HG03575 (cell line): ENCODE measurements around the gene NLRP10.

Experiments used
- ATAC-seq: cut with Tn5 transposase; IDR thresholded peaks from one replicate; pipeline ENCODE4 v1.9.1; 2021; ENCODE audit not compliant: unreplicated experiment, insufficient number of reproducible peaks, low FRiP score; ENCODE audit errors: extremely low read depth

The NLRP10 gene

GRCh38 chr11:7981619-7982157 is 16.4 kb upstream of the NLRP10 start:
- no peak for ATAC-seq

DNA sequence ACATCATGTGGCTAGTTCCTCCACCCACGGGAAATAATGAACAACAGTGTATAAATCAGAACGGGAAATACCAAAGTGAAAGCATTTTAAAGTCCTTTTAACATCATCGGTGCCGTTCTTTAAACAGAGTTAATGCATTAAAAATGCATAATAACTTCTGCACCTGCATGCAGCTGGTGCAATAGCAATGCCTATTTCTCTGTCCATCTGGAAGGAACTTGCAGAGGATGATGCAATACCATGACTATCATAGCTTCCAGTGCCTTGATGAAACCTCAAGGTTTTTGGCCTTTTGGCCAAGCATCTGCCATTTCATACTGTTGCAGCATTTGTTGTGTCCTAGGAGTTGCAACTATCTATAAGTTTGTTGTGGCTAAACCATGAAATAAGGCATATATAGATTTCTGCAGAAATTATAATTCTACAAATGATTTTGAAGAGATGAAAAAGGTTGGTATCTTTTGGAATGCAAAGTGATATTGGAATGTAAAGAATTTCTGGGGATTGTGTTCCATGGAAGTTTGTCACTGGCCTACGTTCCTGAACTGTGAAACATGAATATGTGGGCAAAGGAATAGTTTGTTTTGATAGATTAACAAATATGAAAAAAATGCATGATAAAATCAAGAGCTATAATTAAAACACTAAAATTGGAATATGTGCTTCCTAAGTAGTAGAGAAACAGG is 12.1 kb upstream of the NLRP10 start:
- no peak for ATAC-seq

GRCh38 chr11:7974668-7975067 is 9.4 kb upstream of the NLRP10 start:
- no peak for ATAC-seq

DNA sequence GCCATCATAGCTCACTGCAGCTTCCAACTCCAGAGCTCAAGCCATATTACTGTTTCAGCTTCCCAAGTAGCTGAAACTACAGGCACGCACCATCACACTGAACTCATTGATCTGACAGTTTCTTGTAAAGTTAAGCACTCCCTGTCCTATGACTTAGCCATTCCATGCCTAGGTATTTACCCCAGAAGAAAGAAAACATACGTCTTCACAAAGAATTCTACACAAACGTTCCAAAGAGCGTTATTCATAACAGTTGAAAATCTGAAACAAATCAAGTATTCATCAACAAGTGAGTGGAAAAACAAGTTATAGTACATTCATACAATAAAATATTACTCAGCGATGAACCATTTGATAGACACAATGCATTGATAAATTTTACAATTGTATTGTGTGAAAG is 7.8 kb upstream of the NLRP10 start:
- no peak for ATAC-seq

DNA sequence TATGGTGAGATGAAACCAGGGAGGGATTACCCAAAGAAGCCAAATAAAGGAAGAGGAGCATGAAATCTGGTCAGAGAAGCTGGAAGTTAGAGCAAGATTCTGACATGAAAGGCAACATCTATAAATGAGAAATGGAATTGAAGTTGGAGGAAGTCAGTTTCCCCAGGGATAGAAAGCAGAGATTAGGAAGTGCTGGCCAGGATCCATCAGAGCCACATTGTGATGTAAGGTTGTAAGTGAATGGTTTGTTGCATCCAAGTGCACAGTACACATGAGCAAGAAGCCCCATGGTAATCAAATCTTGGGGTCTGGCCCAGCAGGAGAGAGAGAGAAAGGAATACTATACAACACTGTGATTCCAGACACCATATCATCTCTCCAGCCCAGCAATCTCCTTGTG is 6.6 kb upstream of the NLRP10 start:
- ATAC-seq, result no peak

DNA sequence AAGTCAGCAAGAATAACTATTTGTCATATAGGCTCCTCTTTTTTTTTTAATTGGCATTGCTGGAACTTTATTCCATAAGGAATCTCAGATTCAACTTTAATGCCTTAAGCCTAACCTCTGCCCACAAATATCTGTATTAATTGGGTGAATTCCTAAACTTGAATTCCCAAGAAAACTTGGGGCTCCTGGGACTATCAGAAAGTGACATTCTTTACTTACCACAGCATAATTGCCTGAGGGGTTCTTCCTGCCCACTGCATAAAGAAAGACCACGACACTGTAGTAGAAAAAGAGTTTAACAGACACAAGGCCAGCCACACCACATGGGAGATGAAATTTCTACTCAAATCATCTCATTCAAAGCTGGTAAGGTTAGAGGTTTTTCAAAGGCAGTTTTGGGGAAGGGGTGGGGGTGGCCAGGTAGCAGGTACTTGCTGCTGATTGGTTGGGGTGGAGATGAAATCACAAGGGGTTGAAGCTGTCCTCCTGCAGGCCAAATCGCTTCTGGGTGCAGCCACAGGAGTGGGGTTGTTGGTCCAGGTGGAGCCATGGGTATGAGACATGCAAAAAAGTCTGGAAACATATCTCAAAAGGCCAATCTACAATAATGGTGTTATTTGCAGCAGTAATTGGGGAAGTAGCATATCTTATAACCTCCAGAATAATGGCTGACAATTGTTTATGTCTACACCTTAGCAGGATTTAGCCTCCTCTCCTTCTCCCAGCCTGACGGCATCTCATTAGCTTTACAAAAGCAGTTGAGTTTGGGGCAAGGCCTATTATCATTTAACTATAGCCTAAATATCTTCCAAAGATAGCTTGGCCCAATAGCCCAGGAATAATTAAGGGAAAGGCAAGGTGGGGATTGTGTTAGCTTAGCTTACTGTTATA is 4.8 kb upstream of the NLRP10 start:
- no peak for ATAC-seq

DNA sequence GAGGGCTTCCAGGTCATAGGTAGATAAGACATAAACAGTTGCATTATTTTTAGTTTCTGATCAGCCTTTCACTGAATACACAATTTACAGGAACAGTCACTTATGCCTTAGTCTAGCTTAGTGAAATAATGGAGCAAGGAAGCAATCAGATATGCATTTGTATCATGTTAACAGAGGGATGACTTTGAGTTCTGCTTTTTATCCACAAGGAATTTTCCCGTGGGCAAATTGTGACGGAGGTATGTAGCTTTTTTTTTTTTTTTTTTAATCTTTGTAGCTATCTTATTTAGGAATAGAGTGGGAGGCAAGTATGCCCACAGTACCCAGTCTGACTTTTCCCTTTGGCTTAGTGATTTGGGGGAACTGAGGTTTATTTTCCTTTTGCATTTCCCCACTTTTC is 3.4 kb upstream of the NLRP10 start:
- no peak for ATAC-seq

- ATAC-seq, result no peak
Measured at GRCh38 chr11:7967826-7968225, 2.6 kb upstream of the NLRP10 start.

DNA sequence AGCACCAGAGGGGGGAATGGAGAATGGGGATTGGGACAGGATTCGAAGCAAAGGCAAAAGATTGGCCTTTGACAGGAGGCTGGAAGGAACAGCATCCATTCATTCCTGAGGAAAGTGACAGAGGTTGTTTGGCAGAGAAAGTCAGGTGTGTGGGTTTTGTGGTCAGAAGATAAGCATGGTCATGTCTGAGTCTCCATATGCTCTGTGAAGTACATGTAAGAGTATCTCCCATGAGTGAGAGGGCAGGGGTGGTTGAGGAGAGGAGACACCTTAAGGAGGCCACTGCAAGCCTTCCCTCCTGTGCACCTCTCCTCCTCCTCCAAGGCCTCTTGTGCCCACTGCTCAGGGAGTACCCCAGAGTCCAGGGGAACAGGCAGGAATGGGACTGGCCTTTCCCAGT is 1.9 kb upstream of the NLRP10 start:
- ATAC-seq, result no peak

GRCh38 chr11:7964873-7965272 is 374 bp downstream of the NLRP10 start:
- no peak for ATAC-seq

DNA sequence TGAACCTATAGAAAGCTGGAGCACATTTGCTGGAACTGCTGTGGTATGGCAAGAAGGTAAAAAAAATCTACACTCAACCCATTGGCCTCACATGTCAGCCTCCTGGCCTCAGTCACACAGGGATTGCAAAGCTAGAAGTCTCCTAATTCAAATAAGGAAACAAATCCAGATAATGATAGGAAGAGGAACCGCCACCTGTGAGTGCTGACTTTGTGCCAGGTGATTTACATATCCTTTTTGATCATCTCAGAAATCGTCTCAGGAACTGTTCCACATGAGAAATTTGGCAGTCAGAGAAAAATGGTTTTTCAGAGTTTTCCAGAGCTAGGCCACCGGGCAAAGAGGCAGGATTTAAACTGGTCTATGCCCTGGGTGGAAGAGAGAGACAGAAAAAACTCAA is 986 bp downstream of the NLRP10 start:
- no peak for ATAC-seq

- ATAC-seq, result no peak
Measured at GRCh38 chr11:7955191-7955590, 10.1 kb downstream of the NLRP10 start.

DNA sequence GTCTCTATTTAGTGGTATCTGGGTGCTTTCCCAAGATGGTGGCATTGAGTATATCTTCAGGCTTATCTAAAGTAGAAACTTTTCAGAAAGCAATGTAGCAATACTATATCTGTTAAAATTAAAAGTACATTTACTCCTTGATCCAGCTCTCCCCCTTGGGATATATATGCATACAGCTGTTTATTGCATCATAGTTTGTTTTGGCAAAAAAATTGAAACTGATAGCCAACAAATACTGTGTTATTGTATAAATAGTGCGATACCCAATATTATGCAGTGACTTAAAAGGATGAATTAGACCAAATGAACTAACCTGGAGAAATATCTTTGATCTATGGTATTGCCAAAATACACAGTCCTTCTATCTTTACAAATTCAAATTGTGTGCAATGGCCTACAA is 15.3 kb downstream of the NLRP10 start:
- ATAC-seq, result no peak

DNA sequence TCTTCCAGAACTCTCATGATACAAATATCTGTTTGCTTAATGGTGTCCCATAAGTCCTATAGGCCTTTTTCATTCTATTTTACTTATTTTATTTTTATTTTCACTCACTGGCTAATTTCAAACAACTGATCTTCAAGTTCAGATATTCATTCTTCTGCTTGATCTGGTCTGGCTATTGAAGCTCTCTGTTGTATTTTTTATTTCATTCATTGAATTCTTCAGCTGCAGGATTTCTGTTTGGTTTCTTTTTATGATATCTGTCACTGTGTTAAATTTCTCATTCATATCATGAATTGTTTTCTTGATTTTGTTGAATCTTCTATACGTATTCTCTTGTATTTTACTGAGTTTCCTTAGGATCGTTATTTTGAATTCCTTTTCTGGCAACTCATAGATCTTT is 21.1 kb downstream of the NLRP10 start:
- ATAC-seq, result no peak

GRCh38 chr11:7941608-7942007 is 23.6 kb downstream of the NLRP10 start, which contains the start of gene OR10A3:
Gene OR10A3, minus strand, starts transcription at chr11:7941708. Its CDS starts 2,188 bp downstream, at chr11:7939520.
- no peak for ATAC-seq

DNA sequence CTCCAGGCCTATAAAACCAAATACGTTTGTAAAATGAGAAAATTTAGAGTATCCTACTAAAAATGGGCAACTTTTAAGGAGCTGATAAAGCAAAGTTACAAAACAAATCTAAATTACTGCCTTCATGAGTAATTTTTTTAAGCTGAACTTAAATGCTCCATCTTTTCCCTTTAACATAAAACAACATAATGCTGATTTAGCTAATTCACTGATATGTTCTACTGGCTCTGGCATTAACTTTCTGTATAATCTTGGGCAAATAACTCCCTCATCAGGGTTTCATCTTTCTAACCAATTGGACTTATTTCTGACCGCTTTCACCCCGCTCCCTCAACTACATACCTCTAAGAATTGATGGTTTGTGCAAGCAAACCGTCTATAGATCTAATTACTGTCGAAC is 24.1 kb downstream of the NLRP10 start:
- ATAC-seq, result no peak

DNA sequence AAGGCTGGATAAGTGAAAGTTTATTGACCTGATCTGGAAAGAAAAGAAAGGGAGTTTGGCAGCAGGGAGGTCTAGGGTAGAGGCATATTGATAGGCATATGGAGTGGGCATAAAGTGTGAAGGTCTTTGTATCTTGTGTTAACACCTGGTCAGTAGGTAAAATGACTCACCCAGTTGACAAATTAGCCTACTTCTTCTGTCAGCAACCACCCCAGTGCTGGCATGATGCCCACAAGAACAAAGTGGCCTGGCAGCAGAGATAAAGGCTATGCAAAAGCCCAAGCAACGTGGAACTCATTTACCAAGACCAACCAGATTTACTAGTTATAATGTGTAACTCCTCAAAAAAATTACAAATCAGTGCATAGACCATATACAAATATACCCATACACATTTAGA is 28.6 kb downstream of the NLRP10 start:
- no peak for ATAC-seq

DNA sequence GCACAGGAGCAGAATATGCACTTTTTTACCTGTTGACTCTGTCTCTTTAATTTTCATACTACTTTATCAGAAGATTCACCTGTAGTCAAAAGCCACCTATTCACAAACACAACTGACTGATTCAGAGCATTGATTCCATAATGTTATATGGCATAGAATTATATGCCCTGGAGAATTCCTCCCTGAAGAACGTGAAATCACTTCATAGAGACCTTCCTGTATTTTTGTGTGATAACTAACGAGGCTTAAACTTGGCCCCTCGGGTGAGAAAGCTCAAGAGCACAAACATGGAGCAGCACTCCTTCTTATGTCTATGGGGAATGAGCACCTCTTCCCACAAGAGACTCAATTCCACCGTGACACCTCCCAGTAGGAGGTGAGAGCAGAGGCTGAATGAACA is 34.1 kb downstream of the NLRP10 start, which contains the start of gene OR10A6:
Gene OR10A6 (minus strand): TSS at position 101 of the 400 bp plus-strand sequence. CDS start 2,606 bp downstream, outside the sequence.
- no peak for ATAC-seq

- ATAC-seq, result no peak
Measured at GRCh38 chr11:7927635-7928034, 37.6 kb downstream of the NLRP10 start.

DNA sequence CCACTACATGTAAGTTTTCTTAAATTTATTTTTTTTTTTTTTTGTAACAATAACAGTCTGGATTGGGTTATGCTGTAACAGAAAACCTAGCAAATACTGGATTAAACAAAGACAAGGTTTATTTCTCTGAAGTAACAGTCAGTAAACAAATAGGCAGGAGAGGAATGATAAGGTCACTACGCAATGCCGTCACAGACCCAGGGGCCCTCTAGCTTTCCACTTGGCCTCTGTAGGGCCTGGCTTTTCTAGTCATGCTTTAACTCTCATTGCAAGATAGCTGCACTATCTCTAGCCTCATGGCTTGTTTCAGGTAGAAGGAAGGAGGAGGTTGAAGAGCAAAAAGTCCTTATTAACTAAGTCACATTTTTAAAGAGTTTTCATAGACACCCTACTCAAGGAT is 40.7 kb downstream of the NLRP10 start:
- ATAC-seq, result no peak
